Measurements from ENCODE around the gene GIPC3. TPM values are rescaled to one million over a fixed set of nuclear protein-coding genes. Genes with fewer than 3 reads are reported as not detected.
"Not testable (repeated sequence)": the region's sequence is repeated elsewhere in the genome, so short reads cannot be mapped to it uniquely, and the experiment has no call there.

The GIPC3 gene
- total and polyA plus RNA-seq, 5 experiments from 2014 or later = 0.76 to 3.7 (median 3.0) TPM

DNA sequence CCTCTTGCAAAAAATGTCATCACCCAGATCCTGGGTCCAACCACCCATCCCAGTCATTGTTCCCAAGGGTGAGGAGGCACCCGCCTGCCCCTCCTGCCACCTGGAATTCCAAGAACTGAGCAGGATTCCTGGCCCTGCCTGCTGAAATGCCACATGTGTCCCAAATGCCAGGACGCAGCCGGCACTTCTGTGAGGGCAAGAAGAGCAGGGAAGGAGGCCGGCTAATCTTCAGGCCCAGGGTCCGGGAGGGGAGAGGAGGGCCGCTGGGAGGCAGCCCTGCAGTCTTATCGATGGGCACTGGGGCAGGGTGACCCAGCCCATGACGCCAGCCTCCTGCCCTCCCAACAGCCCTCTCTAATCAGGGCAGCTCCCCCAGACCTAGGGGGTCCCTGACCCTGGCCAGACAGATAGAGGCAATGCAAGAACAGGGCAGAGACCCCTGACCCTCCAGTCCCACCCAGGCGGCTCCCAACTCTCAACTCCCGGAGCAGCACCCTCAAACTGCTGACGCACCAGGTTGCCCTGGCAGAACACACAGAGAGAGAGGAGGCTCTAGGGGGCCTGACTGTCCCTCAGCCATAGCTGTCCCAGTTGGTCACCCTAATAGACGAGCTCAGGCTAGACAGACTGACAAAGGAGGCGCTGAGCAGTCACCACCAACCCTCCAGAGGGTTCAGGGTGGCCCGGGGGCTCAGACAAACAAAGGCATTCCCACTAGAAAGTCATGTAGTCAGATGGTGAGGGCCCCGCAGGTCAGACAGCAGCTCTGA lies 29.4 kb upstream of the GIPC3 start:
- Mint-ChIP-seq H3K27me3 (no peaks in the 10 kb centered on the region), H3K9me3 (no peaks in the 10 kb centered on the region), H3K4me1 (peaks cover 29 to 54% (median 49%) of the 10 kb centered on the region in 4 donors), H3K36me3 (peaks cover 0 to 1% (median 0%) of the 10 kb centered on the region in 3 donors), H3K27ac (peak overlapping the region; percentile 88 to 98 (median 95)), H3K4me3 (peak overlapping the region; percentile 94 to 98 (median 97))
- ATAC-seq (no peak), DNase-seq (no peak)
- POLR2A ChIA-PET = interaction anchor here (0.6 to 5.0 kb wide), 11 partner anchors 11 to 386 kb away, joined by 3 to 44 read pairs (median 16); partner anchors contain the start of genes FZR1, GIPC3 and HMG20B

DNA sequence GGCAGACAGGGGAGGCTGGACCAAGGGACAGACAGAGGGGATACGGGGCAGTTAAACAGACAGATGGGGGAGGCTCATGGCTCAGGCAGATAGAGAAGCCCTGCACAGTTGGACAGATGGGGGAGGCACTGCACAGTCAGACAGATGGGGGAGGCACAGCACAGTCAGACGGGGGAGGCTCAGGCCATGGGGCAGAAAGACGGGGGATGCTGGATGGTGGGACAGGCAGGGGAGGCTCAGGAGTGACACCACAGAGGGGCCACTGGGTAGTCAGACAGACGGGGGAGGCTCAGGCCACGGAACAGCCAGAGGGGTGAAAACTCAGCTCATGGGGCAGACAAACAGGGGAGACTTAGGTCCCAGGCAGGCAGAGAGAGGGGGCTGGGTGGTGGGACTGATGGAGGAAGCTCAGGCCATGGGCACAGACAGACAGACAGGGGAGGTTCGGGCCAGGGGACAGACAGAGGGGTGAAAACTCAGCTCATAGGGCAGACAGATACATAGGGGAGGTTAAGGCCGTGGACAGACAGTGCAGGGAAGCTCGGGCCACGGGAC lies 28.8 kb upstream of the GIPC3 start:
- ATAC-seq (no peak), DNase-seq (no peak)
- Mint-ChIP-seq H3K36me3 (no peaks in the 10 kb centered on the region), H3K27ac (peak overlapping the region; percentile 88 to 98 (median 94)), H3K27me3 (no peaks in the 10 kb centered on the region), H3K9me3 (no peaks in the 10 kb centered on the region), H3K4me3 (peak overlapping the region; percentile 94 to 98 (median 97)), H3K4me1 (peaks cover 26 to 52% (median 45%) of the 10 kb centered on the region in 4 donors)
- POLR2A ChIA-PET = interaction anchor here (0.8 to 5.0 kb wide), 13 partner anchors 8 to 71 kb away, joined by 3 to 44 read pairs (median 8); partner anchors contain the start of genes FZR1, GIPC3 and HMG20B

DNA sequence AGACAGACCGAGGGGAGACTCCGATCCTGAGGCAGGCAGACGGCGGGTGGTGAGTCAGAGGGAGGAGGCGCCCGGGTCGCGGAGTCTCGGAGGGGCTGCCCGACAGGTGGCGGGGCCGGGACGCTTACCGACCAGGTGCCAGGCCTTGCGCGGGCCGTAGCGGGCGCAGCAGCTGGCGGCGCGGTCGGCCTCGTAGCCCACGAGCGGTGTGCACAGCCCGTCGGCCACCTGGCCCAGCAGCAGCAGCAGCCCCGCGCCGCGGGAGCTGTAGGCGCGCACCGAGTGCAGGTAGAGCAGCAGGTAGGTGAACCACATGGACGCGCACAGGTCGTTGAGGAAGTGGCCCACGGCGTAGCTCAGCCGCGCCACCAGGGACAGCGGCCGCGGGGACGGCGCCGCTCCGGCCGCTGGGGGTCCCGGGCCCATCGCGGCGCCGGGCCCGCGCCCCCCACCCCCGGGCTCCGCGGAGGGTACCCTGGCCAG lies 28.3 kb upstream of the GIPC3 start:
- Mint-ChIP-seq H3K36me3 (no peaks in the 10 kb centered on the region), H3K4me3 (peak overlapping the region; percentile 94 to 98 (median 97)), H3K27me3 (no peaks in the 10 kb centered on the region), H3K27ac (peak overlapping the region; percentile 88 to 98 (median 94)), H3K9me3 (no peaks in the 10 kb centered on the region), H3K4me1 (peaks cover 22 to 48% (median 41%) of the 10 kb centered on the region in 4 donors)
- POLR2A ChIA-PET = interaction anchor here (0.5 to 5.0 kb wide), 16 partner anchors 9 to 70 kb away, joined by 3 to 44 read pairs (median 6); partner anchors contain the start of genes FZR1, GIPC3 and HMG20B
- ATAC-seq = peak; percentile 46
- peak in 9 of 10 donors; percentile 31 to 62 (median 56) for DNase-seq

DNA sequence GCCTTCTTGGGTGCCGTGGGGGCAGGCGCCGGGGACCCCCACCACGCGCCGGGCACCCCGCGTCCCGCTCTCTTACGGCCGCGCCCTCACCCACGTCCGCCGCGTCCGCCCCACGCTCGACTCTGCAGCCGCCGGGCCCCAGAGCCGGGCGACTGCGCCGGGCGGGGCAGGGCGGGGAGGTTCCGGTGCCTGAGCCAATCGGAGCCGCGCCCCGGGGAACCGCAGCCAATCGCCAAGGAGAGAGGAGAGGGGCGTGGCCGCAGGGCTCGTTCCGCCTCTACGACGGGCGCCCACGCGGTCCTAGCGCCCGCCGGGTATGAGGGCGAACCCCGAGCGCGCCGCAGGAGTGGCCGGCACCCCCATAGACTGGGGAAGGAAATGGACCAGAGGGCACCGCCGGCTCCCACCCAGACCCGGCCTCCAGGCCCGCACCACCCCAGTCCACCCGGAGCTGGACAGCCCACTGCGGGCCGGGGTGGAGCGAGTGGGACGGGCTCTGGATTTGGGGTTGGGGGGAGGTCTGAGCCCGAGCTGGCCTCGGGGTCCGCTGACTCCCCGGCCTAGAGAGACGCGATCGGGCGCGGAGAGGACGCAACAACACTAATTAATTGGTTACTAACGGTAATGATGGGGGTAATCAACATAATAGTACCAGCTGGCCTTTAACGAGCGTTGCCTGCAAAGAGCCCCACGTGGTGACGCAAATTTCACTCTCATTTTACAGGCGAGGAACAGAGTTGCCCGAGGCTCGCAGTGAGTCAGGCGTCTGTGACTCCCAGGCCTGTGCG lies 27.6 kb upstream of the GIPC3 start, which contains the start of gene MFSD12:
MFSD12 (minus strand) TSS at position 126 of the 788 bp plus-strand sequence. CDS start 183 bp downstream, outside the sequence.
- H3K9me3 Mint-ChIP-seq = no peaks in the 10 kb centered on the region
- POLR2A ChIA-PET = interaction anchor here (0.5 to 5.0 kb wide), 14 partner anchors 9 to 70 kb away, joined by 3 to 44 read pairs (median 7); partner anchors contain the start of genes FZR1, GIPC3 and HMG20B

DNA sequence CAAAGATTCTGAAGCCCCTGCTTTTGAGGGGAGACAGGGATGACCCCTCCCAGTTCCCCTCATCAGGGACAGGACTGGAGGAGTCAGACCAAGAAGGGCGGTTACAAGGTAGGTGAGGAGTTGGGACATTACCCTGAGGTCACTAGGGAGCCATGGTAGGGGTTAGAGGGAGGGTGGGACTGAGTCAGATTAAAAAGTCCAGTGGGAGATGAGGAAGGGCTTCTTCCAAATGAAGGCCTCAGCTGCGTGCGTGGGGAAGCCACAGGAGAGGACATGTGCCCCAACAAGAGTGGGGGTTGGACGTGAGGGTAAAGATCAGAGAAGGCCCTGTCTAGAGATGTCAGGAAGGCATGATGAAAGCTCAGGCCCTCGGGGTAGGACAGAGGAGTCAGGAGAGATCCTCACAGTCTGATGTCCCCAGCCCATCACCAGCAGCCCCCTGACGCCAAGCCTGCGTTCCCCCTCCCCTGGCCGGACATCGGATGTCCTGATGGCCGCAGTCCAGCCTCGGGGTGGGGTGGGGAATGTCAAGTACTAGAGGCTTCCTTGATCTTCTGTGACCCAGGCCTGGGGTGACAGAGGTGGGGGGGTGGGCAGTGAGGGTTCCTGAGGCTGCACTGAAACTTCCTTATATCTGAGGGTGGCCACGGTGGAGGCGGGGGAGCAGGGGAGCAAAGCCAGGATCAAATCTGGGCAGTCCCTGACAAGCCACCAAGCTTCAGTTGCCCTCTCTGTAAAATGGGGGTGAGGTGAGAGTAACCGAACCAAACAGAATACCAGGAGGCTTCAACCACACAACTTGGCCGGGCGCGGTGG lies 21.4 kb upstream of the GIPC3 start:
- H3K27me3 Mint-ChIP-seq = no peaks in the 10 kb centered on the region
- H3K9me3 Mint-ChIP-seq = no peaks in the 10 kb centered on the region
- H3K27ac Mint-ChIP-seq = peak overlapping the region in 1 of 10 donors; percentile 48
- peaks cover 0 to 1% (median under 1%) of the 10 kb centered on the region in 4 donors for H3K4me1 Mint-ChIP-seq
- ATAC-seq = no peak
- no peaks in the 10 kb centered on the region for H3K36me3 Mint-ChIP-seq
- POLR2A ChIA-PET = interaction anchor here (1.0 kb wide), 1 partner anchor 9 kb away, joined by 4 read pairs; no protein-coding TSS in a partner anchor
- no peak overlapping the region for H3K4me3 Mint-ChIP-seq
- DNase-seq = no peak

More for the DNA sequence above, 27.6 kb upstream of the GIPC3 start, which contains the start of gene MFSD12:
- DNase-seq (peak; percentile 89 to 95 (median 94)), ATAC-seq (peak; percentile 85 to 86)
- Mint-ChIP-seq H3K27ac (peak within 1 kb of the TSS; percentile 88 to 98 (median 94)), H3K4me1 (peaks cover 22 to 44% (median 39%) of the 10 kb centered on the region in 4 donors), H3K4me3 (peak within 1 kb of the TSS; percentile 94 to 98 (median 97)), H3K36me3 (no peaks in the 10 kb centered on the region), H3K27me3 (no peaks in the 10 kb centered on the region)

DNA sequence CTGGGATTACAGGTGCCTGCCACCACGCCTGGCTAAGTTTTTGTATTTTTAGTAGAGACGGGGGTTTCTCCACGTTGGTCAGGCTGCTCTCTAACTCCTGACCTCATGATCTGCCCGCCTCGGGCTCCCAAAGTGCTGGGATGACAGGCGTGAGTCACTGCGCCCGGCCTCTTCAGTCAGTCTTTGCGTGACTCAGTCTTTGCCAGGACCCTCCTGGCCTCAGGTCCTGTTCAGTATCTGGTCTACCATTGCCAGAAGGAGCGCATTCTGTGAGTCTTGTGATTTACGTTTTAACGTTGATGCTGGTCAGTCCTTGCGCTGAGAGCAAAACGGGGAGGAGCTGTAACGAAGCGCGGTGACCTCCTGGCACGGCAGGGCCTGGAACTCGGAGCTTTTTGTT lies 20.1 kb upstream of the GIPC3 start:
- no peaks in the 10 kb centered on the region for H3K9me3 Mint-ChIP-seq
- no peaks in the 10 kb centered on the region for H3K4me1 Mint-ChIP-seq
- H3K36me3 Mint-ChIP-seq = no peaks in the 10 kb centered on the region
- ATAC-seq (no peak), DNase-seq (no peak)
- no peaks in the 10 kb centered on the region for H3K27me3 Mint-ChIP-seq
- no peak overlapping the region for H3K27ac Mint-ChIP-seq
- POLR2A ChIA-PET = interaction anchor here (0.6 kb wide), 1 partner anchor 845 kb away, joined by 7 read pairs; no protein-coding TSS in a partner anchor
- H3K4me3 Mint-ChIP-seq = no peak overlapping the region

DNA sequence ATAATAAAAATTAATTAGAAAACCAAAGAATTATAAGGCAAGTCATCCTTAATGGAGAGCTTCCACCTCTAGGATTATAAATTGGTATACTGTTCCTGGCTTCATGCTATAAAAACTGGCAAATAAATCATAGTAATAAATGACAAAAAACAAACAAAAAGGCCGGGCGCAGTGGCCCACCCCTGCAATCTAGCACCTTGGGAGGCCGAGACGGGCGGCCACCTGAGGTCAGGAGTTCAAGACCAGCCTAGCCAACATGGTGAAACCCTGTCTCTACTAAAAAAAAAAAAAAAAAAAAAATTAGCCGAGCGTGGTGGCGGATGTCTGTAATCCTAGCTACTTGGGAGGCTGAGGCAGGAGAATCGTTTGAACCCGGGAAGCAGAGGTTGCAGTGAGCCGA lies 15.2 kb upstream of the GIPC3 start:
- H3K4me3 Mint-ChIP-seq, H3K36me3 Mint-ChIP-seq, H3K27me3 Mint-ChIP-seq, DNase-seq, H3K27ac Mint-ChIP-seq, H3K9me3 Mint-ChIP-seq, ATAC-seq: not testable (repeated sequence)
- peaks cover 6 to 22% (median 16%) of the 10 kb centered on the region in 4 donors for H3K4me1 Mint-ChIP-seq
- POLR2A ChIA-PET = interaction anchor here (0.6 to 5.9 kb wide), 3 partner anchors 14 to 924 kb away, joined by 4 to 44 read pairs (median 4); partner anchors contain the start of gene MFSD12

DNA sequence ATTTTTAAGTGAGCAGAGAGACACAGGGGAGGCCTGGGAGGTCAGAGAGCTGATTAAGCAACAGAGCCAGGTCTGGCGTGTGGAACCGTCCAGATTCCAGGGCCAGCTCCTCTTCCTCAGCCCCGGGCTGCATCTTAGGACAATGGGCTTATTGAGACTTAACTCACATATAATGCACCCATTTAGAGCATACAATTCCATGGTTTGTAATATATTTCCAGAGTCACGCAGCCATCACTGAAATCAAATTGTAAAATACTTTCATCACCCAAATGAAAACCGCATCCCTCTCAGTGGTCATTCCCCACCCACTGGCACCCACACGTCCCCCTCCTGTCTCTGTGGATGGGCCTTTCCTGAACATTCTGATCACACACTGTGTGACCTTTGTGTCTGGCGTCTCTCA lies 14.7 kb upstream of the GIPC3 start:
- ATAC-seq (no peak), DNase-seq (no peak)
- Mint-ChIP-seq H3K27ac (peak overlapping the region in 3 of 10 donors; percentile 40 to 50 (median 40)), H3K4me3 (peak overlapping the region in 1 of 10 donors; percentile 22), H3K27me3 (no peaks in the 10 kb centered on the region), H3K4me1 (peaks cover 8 to 27% (median 18%) of the 10 kb centered on the region in 4 donors), H3K9me3 (no peaks in the 10 kb centered on the region), H3K36me3 (peaks cover 0 to 8% (median 5%) of the 10 kb centered on the region in 3 donors)
- POLR2A ChIA-PET = interaction anchor here (0.7 to 5.9 kb wide), 2 partner anchors 15 to 299 kb away, joined by 6 to 44 read pairs; partner anchors contain the start of gene MFSD12

DNA sequence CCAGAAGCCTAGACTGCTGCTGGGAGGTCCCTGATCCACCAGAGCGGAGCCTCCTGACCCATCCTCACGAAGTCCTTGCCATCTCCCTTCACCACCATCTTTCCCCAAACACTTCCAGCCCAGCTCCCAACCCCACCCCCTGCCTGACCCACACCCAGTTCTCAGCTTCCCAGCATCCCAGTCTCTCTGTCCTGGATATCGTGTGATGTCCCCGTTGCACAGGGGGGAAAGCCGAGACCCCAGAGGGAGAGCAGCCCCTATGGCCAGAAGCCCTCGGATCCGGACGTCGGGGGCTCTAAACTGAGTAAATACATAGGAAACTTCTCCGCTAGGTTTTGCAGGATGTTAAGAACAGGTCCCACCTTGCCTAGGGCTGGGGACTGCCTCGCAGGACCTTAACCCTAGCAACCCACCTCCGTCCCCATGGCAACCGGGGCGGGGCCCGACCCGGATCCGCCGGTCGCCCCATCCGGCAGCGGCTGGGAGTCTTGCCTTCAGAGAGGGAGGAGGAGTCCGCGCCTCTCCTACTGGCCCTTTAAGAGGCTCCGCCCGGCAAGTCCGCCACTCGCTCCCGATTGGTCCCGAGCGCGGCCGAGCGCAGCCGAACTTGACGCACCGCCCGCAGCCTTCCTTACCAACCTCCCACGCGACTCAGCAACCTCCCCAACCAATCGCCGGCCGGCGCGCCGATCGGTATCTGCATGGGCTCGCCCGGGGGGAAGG lies 13.0 kb upstream of the GIPC3 start:
- peak; percentile 94 to 100 (median 99) for DNase-seq
- Mint-ChIP-seq H3K4me1 (peaks cover 8 to 27% (median 18%) of the 10 kb centered on the region in 4 donors), H3K36me3 (peaks cover 0 to 8% (median 5%) of the 10 kb centered on the region in 3 donors), H3K9me3 (no peaks in the 10 kb centered on the region), H3K27me3 (no peaks in the 10 kb centered on the region), H3K27ac (peak overlapping the region; percentile 31 to 91 (median 64)), H3K4me3 (peak overlapping the region; percentile 62 to 92 (median 80))
- POLR2A ChIA-PET = interaction anchor here (5.9 kb wide), 1 partner anchor 16 kb away, joined by 44 read pairs; the partner anchor contains the start of gene MFSD12
- peak; percentile 96 for ATAC-seq

DNA sequence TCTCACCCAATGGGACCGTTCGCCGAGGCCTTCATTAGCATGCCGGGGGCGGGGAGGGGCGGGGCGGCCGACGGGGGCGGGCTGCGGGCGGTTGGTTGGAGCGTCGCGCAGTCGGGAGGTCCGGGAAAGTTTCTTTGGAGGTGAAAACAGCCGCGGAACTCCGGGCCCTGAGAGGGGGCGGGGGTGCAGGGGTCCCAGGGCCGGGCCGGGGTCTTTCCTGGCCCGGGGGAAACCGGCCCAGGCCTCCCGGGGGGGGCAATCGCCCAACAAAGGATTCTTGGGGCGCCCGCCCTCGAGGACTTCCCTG lies 12.5 kb upstream of the GIPC3 start, which contains the start of gene HMG20B:
HMG20B (plus strand) TSS at position 90 of the 307 bp plus-strand sequence. CDS start 366 bp downstream, outside the sequence.
- POLR2A ChIA-PET = interaction anchor here (0.6 to 5.9 kb wide), 4 partner anchors 13 to 72 kb away, joined by 3 to 44 read pairs (median 4); partner anchors contain the start of gene MFSD12
- Mint-ChIP-seq H3K9me3 (no peaks in the 10 kb centered on the region), H3K36me3 (peaks cover 0 to 8% (median 5%) of the 10 kb centered on the region in 3 donors), H3K27ac (peak within 1 kb of the TSS; percentile 31 to 91 (median 78)), H3K4me3 (peak within 1 kb of the TSS; percentile 62 to 92 (median 82)), H3K4me1 (peaks cover 8 to 27% (median 18%) of the 10 kb centered on the region in 4 donors), H3K27me3 (no peaks in the 10 kb centered on the region)
- ATAC-seq = peak in 1 of 2 donors; percentile 2
- DNase-seq = peak in 1 of 10 donors; percentile 24

Data from naive thymus-derived CD8-positive, alpha-beta T cell (primary cell).